Stomach (tissue), 4 donors: ENCODE results near the gene GRK1.

Source experiments
- CTCF ChIP-seq, 7 experiments: fragments of 450-650 bp in 4 of 7; fragments of 200-600 bp in 3 of 7; sonication (generic) in 3 of 7; IDR thresholded peaks; one replicate each; pipeline ENCODE4 v1.5.1; 2016 to 2019; ENCODE audit warnings: antibody characterized with exemption in 7 of 7, control low read depth in 2 of 7, mild to moderate bottlenecking in 1 of 7
- POLR2A ChIP-seq, 4 donors: fragments of 450-650 bp; IDR thresholded peaks; one replicate each; pipeline ENCODE4 v1.6.1; 2016; ENCODE audit warnings: antibody characterized with exemption in 4 of 4, control low read depth in 2 of 4, mild to moderate bottlenecking in 1 of 4, moderate library complexity in 1 of 4

GRCh38 chr13:113730831-113731191 is 63.8 kb downstream of the GRK1 start:
- TF ChIP-seq CTCF (IDR thresholded peaks at IDR 0.05) (no peak), POLR2A (IDR thresholded peaks at IDR 0.05) (no peak)
